ENCODE measurements around the gene CMKLR1. TPM values are rescaled to one million over a fixed set of nuclear protein-coding genes. Genes with fewer than 3 reads are reported as not detected.

CMKLR1 gene
- total RNA-seq, 1 donor from 2014 or later = 47.5 TPM

DNA sequence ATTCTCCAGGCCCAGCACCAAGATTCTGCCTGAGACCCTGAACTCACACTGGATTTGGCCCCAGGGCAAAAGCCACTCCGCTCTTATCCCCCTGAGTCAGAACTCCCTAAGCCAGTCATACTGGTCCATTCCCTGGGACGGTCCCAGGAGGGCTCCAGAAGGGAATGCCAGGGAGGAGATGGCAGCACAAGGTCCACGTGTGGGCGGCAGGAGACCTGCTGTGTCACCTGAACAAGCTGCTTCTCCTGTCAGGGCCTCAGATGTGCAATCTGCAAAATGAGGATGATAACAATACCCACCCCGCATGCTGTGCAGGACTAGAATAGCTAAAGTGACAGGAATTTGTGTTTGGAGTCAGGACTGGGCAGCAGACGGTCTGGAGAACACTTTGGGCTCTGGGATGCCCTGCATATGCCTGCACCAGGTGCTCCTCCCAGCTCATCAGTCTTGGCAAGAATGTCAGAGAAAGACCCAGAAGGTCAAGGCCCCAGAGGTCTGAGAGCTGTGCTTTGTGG lies 40.3 kb downstream of the CMKLR1 start:
- DNase-seq (ENCODE audit: extremely low spot score, unreplicated experiment) = no peak
- Mint-ChIP-seq H3K4me1 (ENCODE audit: unreplicated experiment) (peaks cover 62% of the 10 kb centered on the region), H3K27me3 (ENCODE audit: unreplicated experiment) (no peaks in the 10 kb centered on the region), H3K36me3 (ENCODE audit: unreplicated experiment) (peaks cover 3% of the 10 kb centered on the region), H3K27ac (ENCODE audit: unreplicated experiment) (peak overlapping the region; percentile 38), H3K4me3 (ENCODE audit: unreplicated experiment) (no peak overlapping the region), H3K9me3 (ENCODE audit: unreplicated experiment) (no peaks in the 10 kb centered on the region)
- TF ChIP-seq, protein P1, sequence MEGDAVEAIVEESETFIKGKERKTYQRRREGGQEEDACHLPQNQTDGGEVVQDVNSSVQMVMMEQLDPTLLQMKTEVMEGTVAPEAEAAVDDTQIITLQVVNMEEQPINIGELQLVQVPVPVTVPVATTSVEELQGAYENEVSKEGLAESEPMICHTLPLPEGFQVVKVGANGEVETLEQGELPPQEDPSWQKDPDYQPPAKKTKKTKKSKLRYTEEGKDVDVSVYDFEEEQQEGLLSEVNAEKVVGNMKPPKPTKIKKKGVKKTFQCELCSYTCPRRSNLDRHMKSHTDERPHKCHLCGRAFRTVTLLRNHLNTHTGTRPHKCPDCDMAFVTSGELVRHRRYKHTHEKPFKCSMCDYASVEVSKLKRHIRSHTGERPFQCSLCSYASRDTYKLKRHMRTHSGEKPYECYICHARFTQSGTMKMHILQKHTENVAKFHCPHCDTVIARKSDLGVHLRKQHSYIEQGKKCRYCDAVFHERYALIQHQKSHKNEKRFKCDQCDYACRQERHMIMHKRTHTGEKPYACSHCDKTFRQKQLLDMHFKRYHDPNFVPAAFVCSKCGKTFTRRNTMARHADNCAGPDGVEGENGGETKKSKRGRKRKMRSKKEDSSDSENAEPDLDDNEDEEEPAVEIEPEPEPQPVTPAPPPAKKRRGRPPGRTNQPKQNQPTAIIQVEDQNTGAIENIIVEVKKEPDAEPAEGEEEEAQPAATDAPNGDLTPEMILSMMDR (IDR thresholded peaks at IDR 0.05) = no peak

DNA sequence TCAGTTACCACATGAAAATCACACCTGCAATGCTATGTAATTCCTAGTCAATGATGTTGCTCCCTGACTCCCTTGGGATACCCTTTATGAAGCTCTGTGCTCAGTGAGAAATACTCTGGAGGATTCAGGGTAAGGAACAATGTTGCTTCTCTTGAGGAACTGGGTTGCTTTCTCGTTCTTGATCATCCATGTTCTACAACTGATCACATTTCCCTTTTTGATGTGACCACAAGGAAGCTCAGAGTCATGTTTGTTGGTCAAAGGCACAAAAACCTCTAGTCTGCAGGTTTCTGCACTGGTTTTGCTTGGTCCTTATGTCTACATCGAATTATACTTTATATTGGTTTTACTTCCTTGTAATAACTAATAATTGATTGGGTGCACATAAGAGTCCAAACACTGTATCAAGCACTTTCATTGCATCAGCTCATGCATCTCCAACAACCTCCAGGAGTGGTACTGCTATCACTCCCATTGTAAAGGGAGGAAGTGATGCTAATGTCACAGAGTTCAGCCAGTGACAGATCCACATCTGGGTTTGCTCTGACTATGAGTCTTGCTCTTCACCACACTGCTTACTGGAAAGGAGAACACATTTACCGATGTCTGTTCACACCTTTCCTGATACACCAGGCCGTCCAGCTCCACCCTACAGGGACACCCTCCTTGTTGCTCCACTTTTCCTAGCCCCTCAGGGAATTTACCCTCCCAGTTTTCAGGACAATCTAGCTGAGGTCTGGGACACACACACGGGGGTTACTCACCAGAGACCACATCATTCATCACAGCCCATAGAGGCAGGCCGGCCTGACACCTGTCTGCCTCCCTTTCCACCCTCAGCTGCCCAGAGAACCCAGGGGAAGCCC lies 41.0 kb downstream of the CMKLR1 start:
- Mint-ChIP-seq H3K27ac (ENCODE audit: unreplicated experiment) (peak overlapping the region; percentile 38), H3K9me3 (ENCODE audit: unreplicated experiment) (no peaks in the 10 kb centered on the region), H3K36me3 (ENCODE audit: unreplicated experiment) (peaks cover 8% of the 10 kb centered on the region), H3K27me3 (ENCODE audit: unreplicated experiment) (no peaks in the 10 kb centered on the region), H3K4me3 (ENCODE audit: unreplicated experiment) (no peak overlapping the region), H3K4me1 (ENCODE audit: unreplicated experiment) (peaks cover 55% of the 10 kb centered on the region)
- DNase-seq (ENCODE audit: extremely low spot score, unreplicated experiment) = no peak
- TF ChIP-seq, protein P1 (IDR thresholded peaks at IDR 0.05) = no peak

DNA sequence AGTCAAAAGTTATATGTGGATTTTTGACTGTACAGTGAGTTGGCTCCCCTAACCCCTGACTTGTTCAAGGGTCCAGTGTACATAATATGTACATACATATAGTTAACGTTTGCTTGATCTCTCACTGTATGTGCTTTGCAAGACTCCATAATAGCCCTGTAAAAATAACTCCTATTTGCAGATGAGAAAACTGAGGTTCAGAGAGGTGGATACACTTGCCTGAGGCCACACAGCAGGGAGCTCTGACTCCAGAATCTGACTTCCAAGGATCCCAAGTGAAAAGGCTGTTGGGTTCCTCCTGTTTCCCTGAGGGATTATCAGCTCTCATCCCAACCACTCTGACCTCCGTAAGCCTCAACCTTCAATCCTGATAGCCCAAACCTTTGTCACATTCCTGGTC lies 41.7 kb downstream of the CMKLR1 start:
- Mint-ChIP-seq H3K4me3 (ENCODE audit: unreplicated experiment) (no peak overlapping the region), H3K27ac (ENCODE audit: unreplicated experiment) (peak overlapping the region; percentile 2), H3K36me3 (ENCODE audit: unreplicated experiment) (peaks cover 11% of the 10 kb centered on the region), H3K27me3 (ENCODE audit: unreplicated experiment) (no peaks in the 10 kb centered on the region), H3K4me1 (ENCODE audit: unreplicated experiment) (peaks cover 48% of the 10 kb centered on the region), H3K9me3 (ENCODE audit: unreplicated experiment) (peaks cover under 1% of the 10 kb centered on the region)
- TF ChIP-seq, protein P1 (IDR thresholded peaks at IDR 0.05) = no peak
- DNase-seq (ENCODE audit: extremely low spot score, unreplicated experiment) = no peak

DNA sequence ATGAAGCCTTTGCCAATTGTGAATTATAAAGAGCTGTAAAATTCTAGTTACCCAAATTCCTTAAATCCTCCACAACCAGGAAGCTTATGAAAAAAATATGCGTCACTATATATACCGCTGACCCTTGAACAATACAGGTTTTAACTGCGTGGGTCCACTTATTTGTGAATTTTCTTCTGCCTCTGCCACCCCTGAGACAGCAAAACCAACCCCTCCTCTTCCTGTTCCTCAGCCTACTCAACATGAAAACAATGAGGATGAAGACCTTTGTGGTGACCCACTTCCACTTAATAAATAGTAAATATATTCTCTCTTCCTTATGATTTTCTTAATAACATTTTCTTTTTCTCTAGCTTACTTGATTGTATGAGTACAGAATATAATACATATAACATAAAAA lies 42.2 kb downstream of the CMKLR1 start:
- Mint-ChIP-seq H3K4me3 (ENCODE audit: unreplicated experiment) (no peak overlapping the region), H3K27ac (ENCODE audit: unreplicated experiment) (peak overlapping the region; percentile 2), H3K4me1 (ENCODE audit: unreplicated experiment) (peaks cover 43% of the 10 kb centered on the region), H3K27me3 (ENCODE audit: unreplicated experiment) (no peaks in the 10 kb centered on the region), H3K36me3 (ENCODE audit: unreplicated experiment) (peaks cover 16% of the 10 kb centered on the region), H3K9me3 (ENCODE audit: unreplicated experiment) (peaks cover 5% of the 10 kb centered on the region)
- TF ChIP-seq, protein P1 (IDR thresholded peaks at IDR 0.05) = no peak
- DNase-seq (ENCODE audit: extremely low spot score, unreplicated experiment) = no peak

DNA sequence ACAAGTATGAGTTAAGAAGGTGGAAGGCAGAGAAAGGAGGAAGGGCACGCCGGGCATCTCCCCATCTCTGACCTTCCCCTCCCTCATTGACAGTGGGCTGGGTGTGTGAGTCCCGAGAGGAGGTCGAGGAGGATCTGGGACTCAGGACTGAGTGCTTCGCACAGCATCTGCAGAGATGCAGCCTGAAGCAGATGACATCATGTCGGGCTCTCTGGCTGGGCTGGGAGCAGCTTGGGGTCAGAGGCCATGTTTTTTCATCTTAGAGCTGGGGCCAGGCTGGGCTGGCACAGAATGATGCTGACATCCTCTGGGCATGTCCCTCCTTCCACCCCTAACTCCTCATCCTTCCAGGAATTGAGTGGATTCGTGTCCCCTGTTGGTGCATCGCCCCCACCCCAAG lies 43.5 kb downstream of the CMKLR1 start:
- DNase-seq (ENCODE audit: extremely low spot score, unreplicated experiment) = no peak
- Mint-ChIP-seq H3K4me3 (ENCODE audit: unreplicated experiment) (no peak overlapping the region), H3K36me3 (ENCODE audit: unreplicated experiment) (peaks cover 27% of the 10 kb centered on the region), H3K4me1 (ENCODE audit: unreplicated experiment) (peaks cover 33% of the 10 kb centered on the region), H3K9me3 (ENCODE audit: unreplicated experiment) (peaks cover 5% of the 10 kb centered on the region), H3K27me3 (ENCODE audit: unreplicated experiment) (no peaks in the 10 kb centered on the region), H3K27ac (ENCODE audit: unreplicated experiment) (peak overlapping the region; percentile 35)
- TF ChIP-seq, protein P1 (IDR thresholded peaks at IDR 0.05) = no peak
